NB4 (cell line): ENCODE data around the gene NOTUM.
"Not testable (repeated sequence)": the region's sequence is repeated elsewhere in the genome, so short reads cannot be mapped to it uniquely, and the experiment has no call there.

Experiments
- CTCF ChIP-seq: IDR thresholded peaks from one replicate; pipeline ENCODE4 v1.5.1; 2012; ENCODE audit warnings: low read depth, low read length
- POLR2A ChIP-seq: IDR thresholded peaks from 2 replicates; pipeline ENCODE4 v1.6.1; 2011; ENCODE audit warnings: mild to moderate bottlenecking; ENCODE audit not compliant: insufficient read length; ENCODE audit errors: extremely low read depth

- TF ChIP-seq CTCF, POLR2A: not testable (repeated sequence)
These were observed 42.7 kb downstream of the NOTUM start for GRCh38 chr17:81918333-81918669.
